GM06990 (cell line): ENCODE data around the gene APAF1.
"Not testable (repeated sequence)": the region's sequence is repeated elsewhere in the genome, so short reads cannot be mapped to it uniquely, and the experiment has no call there.

Experiments used
- DNase-seq: peaks from one replicate; pipeline ENCODE4 v3.0.0-alpha.2; 2011; ENCODE audit not compliant: insufficient read length; ENCODE audit errors: extremely low read depth
- H3K27me3 ChIP-seq: replicated peaks from 2 replicates; pipeline ENCODE4 v1.6.0; 2011; ENCODE audit warnings: low read length; ENCODE audit not compliant: control insufficient read depth, insufficient read depth
- H3K36me3 ChIP-seq: 2 replicates; pipeline ENCODE4 v1.5.1; 2011; ENCODE audit warnings: low read length; ENCODE audit not compliant: control insufficient read depth, insufficient read depth
- H3K4me3 ChIP-seq: replicated peaks from 2 replicates; pipeline ENCODE4 v1.5.1; 2011; ENCODE audit warnings: low read depth, mild to moderate bottlenecking, control low read depth, low read length
- CTCF ChIP-seq: IDR thresholded peaks from 2 replicates; pipeline ENCODE4 v1.5.1; 2011; ENCODE audit warnings: low read length, control low read depth, mild to moderate bottlenecking, inconsistent platforms; ENCODE audit not compliant: insufficient read depth, poor library complexity, severe bottlenecking

Gene APAF1, protein sequence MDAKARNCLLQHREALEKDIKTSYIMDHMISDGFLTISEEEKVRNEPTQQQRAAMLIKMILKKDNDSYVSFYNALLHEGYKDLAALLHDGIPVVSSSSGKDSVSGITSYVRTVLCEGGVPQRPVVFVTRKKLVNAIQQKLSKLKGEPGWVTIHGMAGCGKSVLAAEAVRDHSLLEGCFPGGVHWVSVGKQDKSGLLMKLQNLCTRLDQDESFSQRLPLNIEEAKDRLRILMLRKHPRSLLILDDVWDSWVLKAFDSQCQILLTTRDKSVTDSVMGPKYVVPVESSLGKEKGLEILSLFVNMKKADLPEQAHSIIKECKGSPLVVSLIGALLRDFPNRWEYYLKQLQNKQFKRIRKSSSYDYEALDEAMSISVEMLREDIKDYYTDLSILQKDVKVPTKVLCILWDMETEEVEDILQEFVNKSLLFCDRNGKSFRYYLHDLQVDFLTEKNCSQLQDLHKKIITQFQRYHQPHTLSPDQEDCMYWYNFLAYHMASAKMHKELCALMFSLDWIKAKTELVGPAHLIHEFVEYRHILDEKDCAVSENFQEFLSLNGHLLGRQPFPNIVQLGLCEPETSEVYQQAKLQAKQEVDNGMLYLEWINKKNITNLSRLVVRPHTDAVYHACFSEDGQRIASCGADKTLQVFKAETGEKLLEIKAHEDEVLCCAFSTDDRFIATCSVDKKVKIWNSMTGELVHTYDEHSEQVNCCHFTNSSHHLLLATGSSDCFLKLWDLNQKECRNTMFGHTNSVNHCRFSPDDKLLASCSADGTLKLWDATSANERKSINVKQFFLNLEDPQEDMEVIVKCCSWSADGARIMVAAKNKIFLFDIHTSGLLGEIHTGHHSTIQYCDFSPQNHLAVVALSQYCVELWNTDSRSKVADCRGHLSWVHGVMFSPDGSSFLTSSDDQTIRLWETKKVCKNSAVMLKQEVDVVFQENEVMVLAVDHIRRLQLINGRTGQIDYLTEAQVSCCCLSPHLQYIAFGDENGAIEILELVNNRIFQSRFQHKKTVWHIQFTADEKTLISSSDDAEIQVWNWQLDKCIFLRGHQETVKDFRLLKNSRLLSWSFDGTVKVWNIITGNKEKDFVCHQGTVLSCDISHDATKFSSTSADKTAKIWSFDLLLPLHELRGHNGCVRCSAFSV (N-terminal part only)

DNA sequence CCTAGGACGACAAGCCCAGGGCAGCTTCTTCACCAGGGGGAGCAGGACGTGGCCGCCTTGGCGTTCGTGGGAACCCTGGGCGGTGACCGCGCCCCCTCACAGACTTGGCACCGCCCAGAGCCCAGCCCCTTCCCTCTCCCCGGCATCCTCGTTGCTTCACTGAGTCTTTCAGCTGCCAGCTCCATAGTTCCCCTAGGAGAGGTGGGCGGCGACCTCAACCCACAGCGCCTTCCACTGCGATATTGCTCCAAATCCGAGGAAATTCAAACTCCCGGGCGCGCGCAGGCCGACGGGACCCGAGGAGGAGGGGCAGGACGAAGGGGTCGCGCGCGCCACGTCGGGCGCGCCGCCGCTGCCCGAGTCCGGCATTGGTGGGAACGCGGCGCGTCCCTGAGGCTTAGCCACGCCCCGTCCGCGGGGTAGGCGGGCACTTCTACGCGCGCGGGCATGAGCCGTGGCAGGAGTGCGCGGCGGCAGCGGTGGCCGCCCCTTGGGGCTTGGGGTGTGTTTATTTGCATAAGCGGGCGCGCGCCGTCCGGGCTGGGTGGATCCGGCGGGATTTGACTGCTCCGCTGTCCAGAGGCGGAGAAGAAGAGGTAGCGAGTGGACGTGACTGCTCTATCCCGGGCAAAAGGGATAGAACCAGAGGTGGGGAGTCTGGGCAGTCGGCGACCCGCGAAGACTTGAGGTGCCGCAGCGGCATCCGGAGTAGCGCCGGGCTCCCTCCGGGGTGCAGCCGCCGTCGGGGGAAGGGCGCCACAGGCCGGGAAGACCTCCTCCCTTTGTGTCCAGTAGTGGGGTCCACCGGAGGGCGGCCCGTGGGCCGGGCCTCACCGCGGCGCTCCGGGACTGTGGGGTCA, at the start of gene APAF1, which contains the start of gene IKBIP:
TSS of gene APAF1 (plus strand) at position 579 of the 860 bp plus-strand sequence. CDS start 3,070 bp downstream, outside the sequence.
TSS of gene IKBIP (minus strand) at position 77 of the 860 bp plus-strand sequence. CDS start 87 bp downstream, outside the sequence.
- DNase-seq: peak; percentile 99
- H3K4me3 ChIP-seq: peak within 1 kb of the TSS; percentile 94
- TF ChIP-seq CTCF: no peak
- H3K27me3 ChIP-seq: no peaks in the 10 kb centered on the region
- H3K36me3 ChIP-seq: no peaks in the 10 kb centered on the region; the same call in none of the 2 replicates

GRCh38 chr12:98597313-98597712, 47.8 kb upstream of the APAF1 start:
- H3K27me3 ChIP-seq, H3K4me3 ChIP-seq, DNase-seq: not testable (repeated sequence)
- peaks cover 15% of the 10 kb centered on the region for H3K36me3 ChIP-seq

- DNase-seq: no peak
- Histone ChIP-seq H3K27me3 (no peaks in the 10 kb centered on the region), H3K36me3 (peaks cover 20% of the 10 kb centered on the region), H3K4me3 (no peak overlapping the region)
- TF ChIP-seq CTCF: no peak
Measured at GRCh38 chr12:98601924-98602323, 43.2 kb upstream of the APAF1 start.

GRCh38 chr12:98606359-98606988, 38.6 kb upstream of the APAF1 start:
- no peak for TF ChIP-seq CTCF
- Histone ChIP-seq H3K4me3 (no peak overlapping the region), H3K27me3 (no peaks in the 10 kb centered on the region), H3K36me3 (peaks cover 10% of the 10 kb centered on the region)
- no peak for DNase-seq

DNA sequence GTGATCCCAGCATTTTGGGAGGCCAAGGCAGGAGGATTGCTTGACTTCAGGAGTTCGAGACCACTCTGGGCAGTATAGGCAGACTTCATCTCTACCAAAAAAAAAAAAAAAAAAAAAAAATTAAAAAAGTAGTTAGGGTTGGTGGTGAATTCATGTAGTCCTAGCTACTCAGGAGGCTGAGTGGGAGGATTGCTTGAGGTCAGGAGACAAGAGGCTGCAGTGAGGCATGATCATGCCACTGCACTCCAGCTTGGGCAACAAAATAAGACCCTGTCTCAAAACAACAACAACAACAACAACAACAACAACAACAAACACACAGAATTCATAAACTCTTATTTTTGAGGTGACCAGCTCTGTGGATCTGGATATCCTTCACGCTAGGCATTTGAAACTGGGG, 34.5 kb upstream of the APAF1 start:
- no peak for DNase-seq
- H3K36me3 ChIP-seq: no peaks in the 10 kb centered on the region
- no peaks in the 10 kb centered on the region for H3K27me3 ChIP-seq
- no peak overlapping the region for H3K4me3 ChIP-seq
- no peak for TF ChIP-seq CTCF
